Stimulated activated CD4-positive, alpha-beta T cell treated with anti-CD3 and anti-CD28 coated beads, TNF-alpha, amount 100 ng/mL, for 48 hours (primary cell): ENCODE data around the gene CACNB4.

Experiments used
- DNase-seq, 3 donors: peaks; one replicate each; pipeline ENCODE4 v3.0.0-alpha.2; 2020; ENCODE audit warnings: low read depth in 3 of 3

The CACNB4 gene

GRCh38 chr2:151975460-151976414 lies 123.1 kb downstream of the CACNB4 start:
- no peak for DNase-seq

DNA sequence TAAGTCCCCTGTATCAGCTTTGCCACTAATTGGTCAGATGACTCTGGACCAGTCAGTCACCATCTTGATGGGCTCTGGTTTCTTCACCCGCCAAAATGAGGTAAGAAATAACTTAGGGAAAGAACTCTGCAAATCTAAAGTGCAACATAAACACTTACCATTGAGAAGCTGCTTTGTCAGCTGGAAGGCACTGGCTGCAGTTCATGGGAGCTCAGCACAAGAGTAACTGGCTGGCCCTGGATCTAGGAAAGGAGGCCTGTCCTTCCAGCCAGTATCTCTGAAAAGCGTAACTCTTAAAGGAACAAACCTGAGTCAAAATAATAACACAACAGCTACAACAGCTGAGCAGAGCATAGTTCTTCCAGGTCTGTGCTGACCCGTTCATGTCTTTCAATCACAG lies 123.9 kb downstream of the CACNB4 start:
- DNase-seq = no peak

- no peak for DNase-seq
Measured at GRCh38 chr2:151973901-151974199, 125.0 kb downstream of the CACNB4 start.

- no peak for DNase-seq
Measured at GRCh38 chr2:151973013-151973900, 125.6 kb downstream of the CACNB4 start.

DNA sequence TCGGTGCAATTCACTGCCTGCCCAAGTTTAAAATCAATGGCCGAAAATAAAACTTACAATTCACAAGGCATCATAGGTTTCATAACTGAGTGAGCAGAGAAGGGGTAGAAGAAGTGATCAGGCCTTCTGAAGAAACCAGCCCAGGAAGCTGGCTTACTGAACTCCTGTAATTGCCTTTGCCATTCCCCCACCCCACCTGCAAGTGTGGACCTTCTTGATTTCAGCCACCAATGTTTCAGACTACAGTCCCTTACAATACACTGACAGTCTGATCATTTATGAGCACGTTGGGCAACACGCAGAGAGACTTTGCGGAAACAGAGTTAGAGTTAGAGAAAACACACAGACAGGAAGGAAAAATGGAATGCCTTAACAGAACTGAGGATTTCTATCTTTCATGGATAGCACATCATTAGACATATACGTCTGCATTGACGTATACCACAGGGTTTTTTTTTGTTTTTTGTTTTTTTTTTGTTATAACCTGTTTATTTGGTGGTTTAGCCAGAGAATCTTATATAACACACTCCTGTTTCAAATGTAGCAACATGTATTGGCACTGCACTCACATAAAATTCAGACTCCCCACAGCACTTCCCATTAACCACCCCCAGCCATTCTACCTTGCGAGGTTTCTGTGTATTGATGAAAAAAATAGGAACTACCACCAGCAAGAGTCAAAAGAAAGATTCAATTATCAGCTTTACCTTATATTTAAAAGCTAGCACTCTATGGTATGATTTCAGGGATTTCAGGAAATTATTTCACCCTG lies 126.4 kb downstream of the CACNB4 start:
- no peak for DNase-seq

DNA sequence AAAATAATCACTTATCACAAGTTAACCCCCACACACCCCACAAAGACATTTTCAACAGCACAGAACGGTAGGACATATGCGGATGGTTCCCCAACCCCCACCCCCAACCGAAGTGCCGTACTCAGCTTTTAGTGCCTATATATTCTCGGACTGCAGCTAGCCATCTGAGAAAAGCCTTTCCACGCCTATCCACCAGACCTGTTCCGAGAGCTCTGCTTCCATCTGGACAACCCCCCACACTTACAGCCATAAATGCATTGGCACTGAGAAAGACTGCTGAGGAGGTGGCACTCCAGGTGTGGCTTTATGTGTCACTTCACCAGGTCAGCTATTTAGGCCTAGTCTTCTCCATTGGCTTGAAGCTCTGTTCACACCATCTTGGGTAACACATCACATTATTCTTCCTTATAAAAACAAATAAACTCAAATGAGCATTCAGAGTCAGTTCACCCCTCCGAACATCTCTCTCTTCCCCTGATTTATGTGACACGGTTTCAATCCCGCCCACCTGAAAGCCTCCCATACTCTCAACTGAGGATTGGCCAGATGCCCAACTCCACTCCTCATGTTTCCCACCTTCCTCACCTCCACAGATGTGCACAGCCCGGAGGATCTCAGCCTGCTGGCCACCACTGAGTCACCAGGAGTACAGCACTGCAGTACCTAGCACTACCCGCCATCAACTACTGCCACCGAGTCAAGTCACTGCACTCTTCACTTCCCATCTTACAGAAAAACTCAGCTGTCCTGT lies 127.4 kb downstream of the CACNB4 start:
- no peak for DNase-seq

DNA sequence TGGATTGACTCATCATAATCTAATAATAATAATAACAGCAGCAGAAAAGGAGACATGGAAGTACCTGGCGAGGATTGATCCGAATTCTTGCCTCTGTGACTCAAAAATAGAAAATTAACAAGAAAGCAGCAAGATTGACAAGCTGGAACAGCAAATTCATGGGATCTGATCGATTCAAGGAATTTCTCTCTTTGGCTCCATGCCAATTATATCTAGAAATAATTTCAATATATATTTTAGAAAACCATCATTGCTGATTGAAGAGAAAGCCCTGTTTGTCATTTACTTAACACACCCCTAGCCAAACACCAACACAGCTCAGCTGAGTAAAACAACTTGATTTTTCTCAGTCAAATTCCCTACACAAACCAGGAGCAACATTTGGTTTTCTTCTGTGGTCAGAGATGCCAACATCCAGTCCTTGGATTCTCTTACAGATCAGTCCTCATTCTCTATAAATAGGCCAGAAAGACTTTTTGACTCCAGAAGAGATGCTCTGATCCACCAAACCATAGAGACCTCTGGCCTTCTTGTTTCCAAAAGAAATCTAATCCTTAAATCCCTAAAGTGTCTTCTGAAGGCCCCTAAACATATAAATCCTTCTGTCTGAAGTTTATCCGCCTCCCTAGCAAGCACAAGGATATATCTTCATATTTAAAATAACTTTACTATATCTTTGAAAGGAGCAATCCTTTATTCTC lies 129.9 kb downstream of the CACNB4 start:
- no peak for DNase-seq

GRCh38 chr2:151967829-151968722 lies 130.8 kb downstream of the CACNB4 start:
- DNase-seq = no peak

GRCh38 chr2:151965884-151966283 lies 133.0 kb downstream of the CACNB4 start:
- DNase-seq = no peak

DNA sequence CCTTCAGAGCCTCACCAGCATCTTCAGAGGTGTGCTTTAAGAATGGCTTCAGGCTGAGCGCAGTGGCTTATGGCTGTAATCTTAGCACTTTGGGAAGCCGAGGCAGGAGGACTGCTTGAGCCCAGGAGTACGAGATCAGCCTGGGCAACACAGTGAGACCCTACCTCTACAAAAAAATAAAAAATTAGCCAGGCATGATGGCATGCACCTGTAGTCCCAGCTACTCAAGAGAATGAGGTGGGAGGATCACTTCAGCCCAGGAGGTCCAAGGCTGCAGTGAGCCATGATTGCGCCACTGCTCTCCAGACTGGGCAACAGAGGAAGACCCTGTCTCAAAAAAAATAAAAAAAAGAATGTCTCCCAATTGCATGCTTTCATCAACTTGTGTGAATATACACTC lies 137.3 kb downstream of the CACNB4 start:
- no peak for DNase-seq

GRCh38 chr2:151959238-151959637 lies 139.6 kb downstream of the CACNB4 start:
- DNase-seq = no peak

DNA sequence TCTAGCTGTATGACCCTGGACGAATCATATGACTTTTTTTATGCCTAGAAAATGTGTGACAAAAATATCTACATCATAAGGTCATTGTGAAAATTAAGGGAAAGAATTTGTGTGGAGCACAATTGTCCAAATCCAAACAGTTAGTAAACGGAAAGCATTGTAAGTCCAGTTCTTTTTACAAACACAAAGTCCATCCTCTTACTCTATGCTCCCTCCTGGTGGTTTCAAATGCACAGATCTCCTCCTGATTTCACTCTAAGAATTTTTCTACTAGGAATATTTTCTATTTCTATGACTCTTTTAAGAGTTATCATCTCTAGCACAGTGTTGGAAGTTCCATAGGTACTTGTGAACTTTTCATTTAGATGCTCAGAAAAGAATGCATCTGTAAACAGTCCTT lies 145.4 kb downstream of the CACNB4 start:
- no peak for DNase-seq

GRCh38 chr2:151952691-151953456 lies 146.0 kb downstream of the CACNB4 start:
- no peak for DNase-seq

DNA sequence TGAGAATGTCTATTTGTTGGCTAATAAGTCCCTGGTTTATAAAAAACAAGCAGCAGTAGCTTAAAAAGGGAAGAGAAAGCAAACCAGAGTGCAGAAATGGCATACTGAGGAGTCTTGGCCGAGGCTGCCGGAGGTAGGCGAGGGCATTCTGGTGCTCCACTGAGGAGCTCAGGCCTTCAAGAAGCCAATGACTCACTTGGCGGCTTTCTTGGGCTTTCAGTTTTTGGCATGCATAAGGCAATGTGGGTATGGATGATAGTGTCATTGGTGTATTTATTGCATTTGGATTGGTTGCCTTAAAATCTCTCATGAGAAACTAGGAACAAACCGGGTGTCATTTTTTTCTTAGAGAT lies 151.1 kb downstream of the CACNB4 start:
- DNase-seq = no peak

DNA sequence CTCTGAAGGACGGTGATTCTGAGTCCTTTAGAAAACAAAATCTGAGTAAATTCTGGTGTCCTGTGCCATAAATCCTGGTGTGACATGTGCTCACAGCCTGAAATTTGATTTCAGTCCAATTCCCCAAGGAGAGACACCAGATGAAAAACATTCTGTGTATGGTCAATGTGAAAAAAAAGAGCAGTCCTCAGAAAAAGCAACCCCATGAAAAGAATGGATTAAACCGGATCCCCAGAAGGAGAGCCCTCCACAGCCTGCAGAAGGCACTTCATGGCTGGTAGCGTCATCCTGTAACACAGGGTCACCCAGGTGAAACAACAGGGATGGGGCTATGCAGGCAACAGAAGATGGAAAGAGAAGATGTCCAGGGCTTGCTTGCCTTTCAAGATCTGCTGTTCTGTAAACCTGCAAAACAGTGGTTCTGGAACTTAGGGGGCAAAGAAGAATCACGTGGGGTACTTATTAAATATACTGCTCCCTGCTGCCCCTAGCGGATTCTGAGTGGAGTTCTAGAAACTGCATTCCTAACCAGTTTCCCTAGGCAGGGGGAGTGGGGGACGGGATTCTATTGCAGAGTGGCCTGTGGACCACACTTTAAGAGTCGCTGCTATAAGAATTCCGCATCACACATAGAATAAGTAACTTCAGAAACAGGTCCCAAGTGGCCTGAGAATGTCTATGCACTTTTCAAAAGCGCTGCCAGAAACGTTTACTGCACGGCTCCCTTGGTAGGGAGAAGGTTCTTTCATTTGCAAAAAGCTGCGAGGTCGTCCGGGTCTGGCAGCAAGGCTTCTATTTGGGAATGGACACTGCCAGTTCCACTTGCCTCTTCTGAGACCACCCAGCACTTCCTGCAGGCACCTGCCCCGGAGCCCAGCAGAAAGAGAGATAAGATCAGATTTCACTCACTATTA lies 151.7 kb downstream of the CACNB4 start:
- peak in 1 of 3 donors; percentile 31 for DNase-seq

DNA sequence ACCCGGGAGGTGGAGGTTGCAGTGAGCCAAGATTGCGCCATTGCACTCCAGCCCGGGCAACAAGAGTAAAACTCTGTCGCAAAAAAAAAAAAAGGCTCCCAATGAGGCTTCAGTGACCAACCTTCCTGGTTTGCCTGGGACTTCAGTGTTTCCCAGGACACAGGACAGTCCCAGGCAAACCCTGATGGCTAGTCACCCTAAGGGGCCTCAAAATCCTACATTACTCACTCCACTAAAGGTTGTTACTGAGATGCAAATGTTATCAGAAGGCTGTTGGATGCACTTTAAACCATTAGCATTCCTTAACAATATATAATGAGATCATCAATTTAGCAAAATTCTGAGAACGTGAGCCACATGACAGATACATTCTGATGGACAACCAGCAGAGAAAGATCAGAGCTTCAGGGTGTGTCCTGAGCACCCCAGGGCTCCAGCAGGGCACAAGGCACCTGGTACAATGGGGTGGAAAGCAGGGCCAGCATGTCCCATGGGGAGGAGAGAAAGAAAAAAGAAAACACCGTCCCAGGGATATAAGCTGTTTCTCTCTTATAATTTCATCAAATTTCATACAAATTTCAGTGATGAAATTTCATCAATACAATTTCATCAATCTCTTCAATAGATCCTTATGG lies 152.5 kb downstream of the CACNB4 start:
- DNase-seq = no peak

GRCh38 chr2:151945602-151946001 lies 153.2 kb downstream of the CACNB4 start:
- DNase-seq = no peak
